ENCODE results near the gene PTPMT1.
"Not testable (repeated sequence)": the region's sequence is repeated elsewhere in the genome, so short reads cannot be mapped to it uniquely, and the experiment has no call there.

Gene PTPMT1

GRCh38 chr11:47546274-47546673 is 19.1 kb upstream of the PTPMT1 start:
- not testable (repeated sequence) for DNase-seq (ENCODE audit: low read depth)

GRCh38 chr11:47550288-47551047 is 14.9 kb upstream of the PTPMT1 start:
- no peak for DNase-seq (ENCODE audit: low read depth)

- no peak for DNase-seq (ENCODE audit: low read depth)
Observed at GRCh38 chr11:47551086-47551485, 14.3 kb upstream of the PTPMT1 start.

GRCh38 chr11:47552056-47552565 is 13.3 kb upstream of the PTPMT1 start:
- DNase-seq (ENCODE audit: low read depth), result no peak

- DNase-seq (ENCODE audit: low read depth), result peak; percentile 49
Observed at GRCh38 chr11:47552566-47553405, 12.6 kb upstream of the PTPMT1 start, which contains the start of gene CELF1. CELF1 (minus strand) TSS chr11:47553132; CDS start chr11:47499523, 53,609 bp downstream.

- DNase-seq (ENCODE audit: low read depth), result no peak
Observed at GRCh38 chr11:47553406-47553743, 12.0 kb upstream of the PTPMT1 start.

- DNase-seq (ENCODE audit: low read depth), result not testable (repeated sequence)
Observed at GRCh38 chr11:47557004-47557403, 8.4 kb upstream of the PTPMT1 start.

- DNase-seq (ENCODE audit: low read depth), result no peak
Observed at GRCh38 chr11:47558695-47559094, 6.7 kb upstream of the PTPMT1 start.

- no peak for DNase-seq (ENCODE audit: low read depth)
Observed at GRCh38 chr11:47560426-47560825, 5.0 kb upstream of the PTPMT1 start.

GRCh38 chr11:47562393-47562792 is 3.0 kb upstream of the PTPMT1 start:
- not testable (repeated sequence) for DNase-seq (ENCODE audit: low read depth)

- not testable (repeated sequence) for DNase-seq (ENCODE audit: low read depth)
Observed at GRCh38 chr11:47564366-47564765, 1.0 kb upstream of the PTPMT1 start.

GRCh38 chr11:47564933-47565339 is 463 bp upstream of the PTPMT1 start:
- DNase-seq (ENCODE audit: low read depth), result no peak

- no peak for DNase-seq (ENCODE audit: low read depth)
Observed at GRCh38 chr11:47566149-47566698, 825 bp downstream of the PTPMT1 start.

- DNase-seq (ENCODE audit: low read depth), result no peak
Observed at GRCh38 chr11:47569646-47570045, 4.2 kb downstream of the PTPMT1 start.

- DNase-seq (ENCODE audit: low read depth), result no peak
Observed at GRCh38 chr11:47570651-47571356, 5.4 kb downstream of the PTPMT1 start.

GRCh38 chr11:47571357-47571729 is 5.9 kb downstream of the PTPMT1 start:
- DNase-seq (ENCODE audit: low read depth), result no peak

GRCh38 chr11:47571895-47572294 is 6.5 kb downstream of the PTPMT1 start:
- no peak for DNase-seq (ENCODE audit: low read depth)

GRCh38 chr11:47572715-47573255 is 7.4 kb downstream of the PTPMT1 start:
- DNase-seq (ENCODE audit: low read depth), result no peak

- no peak for DNase-seq (ENCODE audit: low read depth)
Observed at GRCh38 chr11:47573321-47573720, 7.9 kb downstream of the PTPMT1 start.

GRCh38 chr11:47577460-47578041 is 12.2 kb downstream of the PTPMT1 start:
- no peak for DNase-seq (ENCODE audit: low read depth)

All from CMK (cell line).